Activated T-helper 2 cell treated with anti-CD3 and anti-CD28 coated beads, Interferon-gamma antibody, Interleukin-2, Interleukin-4, amounts not matched to agents 10 μg/mL and 5 μg/mL and 100 μg/mL, durations not matched to agents 14 hours and 24 hours and 36 hours (primary cell): ENCODE data around the gene SLC1A2. TPM values are rescaled to one million over a fixed set of nuclear protein-coding genes. Genes with fewer than 3 reads are reported as not detected.

Experiments
- DNase-seq: peaks from one replicate; pipeline ENCODE4 v3.0.0; 2021; ENCODE audit warnings: low spot score
- H3K27ac Mint-ChIP-seq: one replicate; pipeline ENCODE4 v1.8.0; 2021; ENCODE audit warnings: mixed read lengths
- H3K27me3 Mint-ChIP-seq: one replicate; pipeline ENCODE4 v1.8.0; 2021; ENCODE audit warnings: low read depth, mixed read lengths
- H3K36me3 Mint-ChIP-seq: one replicate; pipeline ENCODE4 v1.8.0; 2021; ENCODE audit warnings: low read depth, mixed read lengths
- H3K4me1 Mint-ChIP-seq: one replicate; pipeline ENCODE4 v1.8.0; 2021; ENCODE audit warnings: low read depth, mixed read lengths
- H3K4me3 Mint-ChIP-seq: one replicate; pipeline ENCODE4 v1.8.0; 2021; ENCODE audit warnings: low read depth, mild to moderate bottlenecking, moderate library complexity, mixed read lengths
- H3K9me3 Mint-ChIP-seq: one replicate; pipeline ENCODE4 v1.8.0; 2021; ENCODE audit warnings: mixed read lengths
- intact Hi-C: fragments of 100-400 bp; cut with micrococcal nuclease; formaldehyde crosslinking; loops from one replicate; pipeline ENCODE4 v1.15.1; 2023
- total RNA-seq: library from RNA; stranded (reverse); gene quantifications from 2 replicates; pipeline ENCODE4 v1.2.3, GENCODE V29; 2022

Gene SLC1A2
- total RNA-seq, 1 donor from 2014 or later, result not detected

- Mint-ChIP-seq H3K4me3 (no peak overlapping the region), H3K9me3 (peaks cover 5% of the 10 kb centered on the region), H3K36me3 (no peaks in the 10 kb centered on the region), H3K27ac (no peak overlapping the region), H3K4me1 (no peaks in the 10 kb centered on the region), H3K27me3 (peaks cover 20% of the 10 kb centered on the region)
- intact Hi-C loops, result no loop called here
- DNase-seq, result no peak
Measured at GRCh38 chr11:35365395-35365794, 54.0 kb downstream of the SLC1A2 start.

GRCh38 chr11:35363854-35364780 lies 55.2 kb downstream of the SLC1A2 start:
- H3K27me3 Mint-ChIP-seq, result peaks cover 22% of the 10 kb centered on the region

GRCh38 chr11:35363246-35363801 lies 56.0 kb downstream of the SLC1A2 start:
- H3K27ac Mint-ChIP-seq, result no peak overlapping the region
- H3K4me1 Mint-ChIP-seq, result no peaks in the 10 kb centered on the region
- no peak for DNase-seq
- H3K27me3 Mint-ChIP-seq, result peaks cover 23% of the 10 kb centered on the region
- peaks cover 5% of the 10 kb centered on the region for H3K9me3 Mint-ChIP-seq
- no peak overlapping the region for H3K4me3 Mint-ChIP-seq
- no peaks in the 10 kb centered on the region for H3K36me3 Mint-ChIP-seq
- intact Hi-C loops, result no loop called here

More at GRCh38 chr11:35363854-35364780, 55.2 kb downstream of the SLC1A2 start:
- Mint-ChIP-seq H3K36me3 (no peaks in the 10 kb centered on the region), H3K9me3 (peaks cover 5% of the 10 kb centered on the region), H3K4me1 (no peaks in the 10 kb centered on the region), H3K4me3 (no peak overlapping the region), H3K27ac (no peak overlapping the region)
- intact Hi-C loops, result no loop called here
- DNase-seq, result no peak

- Mint-ChIP-seq H3K4me1 (no peaks in the 10 kb centered on the region), H3K36me3 (no peaks in the 10 kb centered on the region), H3K9me3 (peaks cover 5% of the 10 kb centered on the region), H3K27me3 (peaks cover 21% of the 10 kb centered on the region), H3K27ac (no peak overlapping the region), H3K4me3 (no peak overlapping the region)
- intact Hi-C loops, result no loop called here
- no peak for DNase-seq
Measured at GRCh38 chr11:35362521-35362980, 56.8 kb downstream of the SLC1A2 start.

GRCh38 chr11:35360055-35360530 lies 59.3 kb downstream of the SLC1A2 start:
- Mint-ChIP-seq H3K4me3 (no peak overlapping the region), H3K9me3 (no peaks in the 10 kb centered on the region), H3K27me3 (peaks cover 12% of the 10 kb centered on the region), H3K27ac (no peak overlapping the region), H3K4me1 (peaks cover 4% of the 10 kb centered on the region), H3K36me3 (no peaks in the 10 kb centered on the region)
- intact Hi-C loops, result no loop called here
- no peak for DNase-seq

- Mint-ChIP-seq H3K9me3 (no peaks in the 10 kb centered on the region), H3K27ac (no peak overlapping the region), H3K4me3 (no peak overlapping the region), H3K36me3 (no peaks in the 10 kb centered on the region), H3K4me1 (peaks cover 4% of the 10 kb centered on the region), H3K27me3 (peaks cover 12% of the 10 kb centered on the region)
- intact Hi-C loops, result no loop called here
- DNase-seq, result no peak
Measured at GRCh38 chr11:35359321-35360054, 59.9 kb downstream of the SLC1A2 start.

- Mint-ChIP-seq H3K36me3 (no peaks in the 10 kb centered on the region), H3K4me3 (no peak overlapping the region), H3K27ac (no peak overlapping the region), H3K27me3 (peaks cover 12% of the 10 kb centered on the region), H3K9me3 (no peaks in the 10 kb centered on the region), H3K4me1 (peaks cover 4% of the 10 kb centered on the region)
- intact Hi-C loops, result no loop called here
- DNase-seq, result no peak
Measured at GRCh38 chr11:35358391-35358790, 61.0 kb downstream of the SLC1A2 start.

- intact Hi-C loops, result no loop called here
- peaks cover 10% of the 10 kb centered on the region for H3K27me3 Mint-ChIP-seq
Measured at GRCh38 chr11:35357923-35358322, 61.4 kb downstream of the SLC1A2 start.

GRCh38 chr11:35355102-35355749 lies 64.1 kb downstream of the SLC1A2 start:
- no peak overlapping the region for H3K4me3 Mint-ChIP-seq
- H3K4me1 Mint-ChIP-seq, result peaks cover 14% of the 10 kb centered on the region
- intact Hi-C loops, result no loop called here
- DNase-seq, result no peak
- peaks cover 8% of the 10 kb centered on the region for H3K27me3 Mint-ChIP-seq
- no peaks in the 10 kb centered on the region for H3K36me3 Mint-ChIP-seq
- H3K9me3 Mint-ChIP-seq, result no peaks in the 10 kb centered on the region
- no peak overlapping the region for H3K27ac Mint-ChIP-seq

More at GRCh38 chr11:35357923-35358322, 61.4 kb downstream of the SLC1A2 start:
- Mint-ChIP-seq H3K4me3 (no peak overlapping the region), H3K9me3 (no peaks in the 10 kb centered on the region), H3K4me1 (peaks cover 4% of the 10 kb centered on the region), H3K27ac (no peak overlapping the region), H3K36me3 (no peaks in the 10 kb centered on the region)
- no peak for DNase-seq

- H3K4me3 Mint-ChIP-seq, result no peak overlapping the region
- H3K27me3 Mint-ChIP-seq, result peaks cover 2% of the 10 kb centered on the region
- intact Hi-C loops, result no loop called here
- H3K27ac Mint-ChIP-seq, result no peak overlapping the region
- no peak for DNase-seq
- H3K36me3 Mint-ChIP-seq, result no peaks in the 10 kb centered on the region
- no peaks in the 10 kb centered on the region for H3K9me3 Mint-ChIP-seq
- peaks cover 20% of the 10 kb centered on the region for H3K4me1 Mint-ChIP-seq
Measured at GRCh38 chr11:35354644-35355043, 64.7 kb downstream of the SLC1A2 start.

- no peaks in the 10 kb centered on the region for H3K27me3 Mint-ChIP-seq
- DNase-seq, result no peak
- intact Hi-C loops, result no loop called here
- H3K9me3 Mint-ChIP-seq, result no peaks in the 10 kb centered on the region
- H3K27ac Mint-ChIP-seq, result no peak overlapping the region
- H3K4me1 Mint-ChIP-seq, result peaks cover 29% of the 10 kb centered on the region
- H3K36me3 Mint-ChIP-seq, result no peaks in the 10 kb centered on the region
- H3K4me3 Mint-ChIP-seq, result no peak overlapping the region
Measured at GRCh38 chr11:35352077-35352888, 67.1 kb downstream of the SLC1A2 start.

- Mint-ChIP-seq H3K9me3 (no peaks in the 10 kb centered on the region), H3K36me3 (no peaks in the 10 kb centered on the region), H3K27ac (no peak overlapping the region), H3K27me3 (no peaks in the 10 kb centered on the region), H3K4me3 (no peak overlapping the region), H3K4me1 (peaks cover 32% of the 10 kb centered on the region)
- DNase-seq, result no peak
- intact Hi-C loops, result no loop called here
Measured at GRCh38 chr11:35349897-35350296, 69.5 kb downstream of the SLC1A2 start.
